ENCODE data around the gene SLC35F3.
"Not testable (repeated sequence)": the region's sequence is repeated elsewhere in the genome, so short reads cannot be mapped to it uniquely, and the experiment has no call there.

Gene SLC35F3

GRCh38 chr1:234197839-234198238 lies 293.4 kb downstream of the SLC35F3 start:
- DNase-seq (ENCODE audit: low spot score), result no peak

- no peak for DNase-seq (ENCODE audit: low spot score)
These were observed 295.1 kb downstream of the SLC35F3 start for GRCh38 chr1:234199476-234200127.

GRCh38 chr1:234200566-234200965 lies 296.1 kb downstream of the SLC35F3 start:
- DNase-seq (ENCODE audit: low spot score), result no peak

GRCh38 chr1:234201600-234201999 lies 297.1 kb downstream of the SLC35F3 start:
- DNase-seq (ENCODE audit: low spot score), result no peak

- DNase-seq (ENCODE audit: low spot score), result no peak
These were observed 301.5 kb downstream of the SLC35F3 start for GRCh38 chr1:234205966-234206365.

- no peak for DNase-seq (ENCODE audit: low spot score)
These were observed 302.3 kb downstream of the SLC35F3 start for GRCh38 chr1:234206651-234207284.

- DNase-seq (ENCODE audit: low spot score), result no peak
These were observed 303.9 kb downstream of the SLC35F3 start for GRCh38 chr1:234208351-234208750.

- DNase-seq (ENCODE audit: low spot score), result no peak
These were observed 304.3 kb downstream of the SLC35F3 start for GRCh38 chr1:234208791-234209190.

GRCh38 chr1:234210429-234210828 lies 306.0 kb downstream of the SLC35F3 start:
- not testable (repeated sequence) for DNase-seq (ENCODE audit: low spot score)

GRCh38 chr1:234211855-234212254 lies 307.4 kb downstream of the SLC35F3 start:
- not testable (repeated sequence) for DNase-seq (ENCODE audit: low spot score)

GRCh38 chr1:234212764-234213657 lies 308.5 kb downstream of the SLC35F3 start:
- no peak for DNase-seq (ENCODE audit: low spot score)

GRCh38 chr1:234213658-234214128 lies 309.2 kb downstream of the SLC35F3 start:
- no peak for DNase-seq (ENCODE audit: low spot score)

GRCh38 chr1:234214129-234214910 lies 309.8 kb downstream of the SLC35F3 start:
- DNase-seq (ENCODE audit: low spot score), result no peak

GRCh38 chr1:234214911-234215892 lies 310.7 kb downstream of the SLC35F3 start:
- DNase-seq (ENCODE audit: low spot score), result no peak

- no peak for DNase-seq (ENCODE audit: low spot score)
These were observed 311.7 kb downstream of the SLC35F3 start for GRCh38 chr1:234216116-234216703.

GRCh38 chr1:234217316-234217840 lies 312.9 kb downstream of the SLC35F3 start:
- no peak for DNase-seq (ENCODE audit: low spot score)

- no peak for DNase-seq (ENCODE audit: low spot score)
These were observed 313.6 kb downstream of the SLC35F3 start for GRCh38 chr1:234218078-234218477.

GRCh38 chr1:234219711-234220110 lies 315.2 kb downstream of the SLC35F3 start:
- no peak for DNase-seq (ENCODE audit: low spot score)

GRCh38 chr1:234221601-234222000 lies 317.1 kb downstream of the SLC35F3 start:
- DNase-seq (ENCODE audit: low spot score), result no peak
